ENCODE results near the gene PROS1. TPM values are rescaled to one million over a fixed set of nuclear protein-coding genes. Genes with fewer than 3 reads are reported as not detected.

The PROS1 gene
- total RNA-seq, 4 donors from 2014 or later = 20.6 to 35.3 (median 29.9) TPM

- TF ChIP-seq CTCF (IDR thresholded peaks at IDR 0.05) (no peak), POLR2A (IDR thresholded peaks at IDR 0.05) (no peak)
- no peak overlapping the region for H3K4me3 ChIP-seq (ENCODE audit: low read depth, poor library complexity, severe bottlenecking)
- 78 to 87% methylated on average over 1 of the region's 1 CpG for WGBS, 2 donors
- no peak for DNase-seq (ENCODE audit: low spot score in 2 of 2)
- intact Hi-C loops (cut with DNase I; ENCODE audit: low total_unique reads) = no loop called here
Measured at GRCh38 chr3:93936549-93936948, 37.1 kb downstream of the PROS1 start.

DNA sequence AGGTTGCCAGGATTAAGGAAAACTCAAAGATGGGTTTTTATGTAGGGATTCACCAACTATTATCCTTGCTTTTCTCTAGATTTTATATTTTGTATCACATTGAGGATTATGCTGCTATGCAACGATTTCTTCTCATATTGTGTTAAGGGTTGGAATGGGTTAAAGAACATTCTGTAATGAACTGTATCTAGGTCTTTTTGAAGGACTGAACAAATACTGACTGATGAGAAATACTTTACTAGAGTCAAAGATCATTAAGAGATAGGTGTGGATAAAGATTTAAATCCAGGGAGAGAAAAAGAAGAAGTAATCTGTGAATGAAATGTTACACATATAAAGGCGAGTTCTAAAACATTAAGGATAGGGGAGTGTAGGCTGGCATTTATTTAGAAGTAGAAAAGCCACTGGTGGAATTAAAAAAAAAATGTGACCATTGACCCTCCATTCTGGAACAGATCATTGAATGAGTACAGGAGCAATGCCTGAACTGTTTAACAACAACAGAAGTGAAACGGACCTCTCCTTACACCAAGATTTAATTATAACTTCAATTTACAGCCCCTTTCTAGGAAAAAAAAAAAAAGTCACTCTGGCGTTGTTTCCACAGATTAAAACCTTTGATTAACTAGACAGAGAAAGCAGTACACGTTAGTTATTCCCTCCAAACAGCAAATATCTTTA lies 39.2 kb downstream of the PROS1 start:
- no peak overlapping the region for H3K4me3 ChIP-seq (ENCODE audit: low read depth, poor library complexity, severe bottlenecking)
- DNase-seq (ENCODE audit: low spot score in 2 of 2) = no peak
- TF ChIP-seq POLR2A (IDR thresholded peaks at IDR 0.05) (no peak), CTCF (IDR thresholded peaks at IDR 0.05) (no peak)
- 69 to 71% methylated on average over 5 of the region's 5 CpGs for WGBS, 2 donors
- intact Hi-C loops (cut with DNase I; ENCODE audit: low total_unique reads) = no loop called here

DNA sequence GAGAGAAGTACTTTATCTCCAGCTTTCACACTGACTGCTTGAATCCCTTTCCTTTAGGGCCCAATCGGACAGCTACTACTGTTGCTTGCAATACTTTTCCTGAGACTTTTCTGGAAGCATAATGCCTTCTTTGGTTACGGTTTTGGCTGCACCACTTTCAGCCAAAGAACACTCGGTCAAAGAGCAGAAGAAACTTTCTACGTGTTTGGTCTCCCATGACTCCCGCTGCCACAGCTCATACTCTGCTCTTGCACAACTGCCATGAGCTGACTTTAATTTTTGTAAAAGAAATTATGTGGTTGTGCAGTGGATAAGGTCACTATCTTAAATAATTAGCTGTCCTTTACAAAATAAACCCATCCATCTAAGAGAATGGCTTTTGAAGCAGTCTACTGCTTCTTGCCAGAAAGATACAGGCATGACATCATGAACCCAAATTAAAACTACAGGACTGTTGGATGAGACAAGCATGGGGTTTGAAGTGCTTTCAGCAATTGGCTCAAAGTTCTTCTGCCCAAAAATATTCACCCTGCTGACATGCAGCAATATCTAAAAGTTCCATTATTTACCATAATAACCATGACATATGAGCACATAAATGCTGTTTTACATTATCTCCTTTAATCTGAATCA lies 42.0 kb downstream of the PROS1 start:
- TF ChIP-seq CTCF (IDR thresholded peaks at IDR 0.05) (no peak), POLR2A (IDR thresholded peaks at IDR 0.05) (no peak)
- intact Hi-C loops (cut with DNase I; ENCODE audit: low total_unique reads) = no loop called here
- no peak overlapping the region for H3K4me3 ChIP-seq (ENCODE audit: low read depth, poor library complexity, severe bottlenecking)
- WGBS, 2 donors = 93 to 95% methylated on average over 5 of the region's 5 CpGs
- DNase-seq (ENCODE audit: low spot score in 2 of 2) = no peak

GRCh38 chr3:93930041-93930440 lies 43.7 kb downstream of the PROS1 start:
- intact Hi-C loops (cut with DNase I; ENCODE audit: low total_unique reads) = no loop called here

GRCh38 chr3:93926789-93927188 lies 46.9 kb downstream of the PROS1 start:
- TF ChIP-seq POLR2A (IDR thresholded peaks at IDR 0.05) = no peak
- no peak for TF ChIP-seq CTCF (IDR thresholded peaks at IDR 0.05)
- no peak overlapping the region for H3K4me3 ChIP-seq (ENCODE audit: low read depth, poor library complexity, severe bottlenecking)
- no peak for DNase-seq (ENCODE audit: low spot score in 2 of 2)
- intact Hi-C loops (cut with DNase I; ENCODE audit: low total_unique reads) = loop anchor here (2.0 kb wide), 1 partner anchor 52 kb away; no protein-coding TSS in a partner anchor

More at GRCh38 chr3:93930041-93930440, 43.7 kb downstream of the PROS1 start:
- no peak overlapping the region for H3K4me3 ChIP-seq (ENCODE audit: low read depth, poor library complexity, severe bottlenecking)
- 59 to 64% methylated on average over 3 of the region's 3 CpGs for WGBS, 2 donors
- TF ChIP-seq CTCF (IDR thresholded peaks at IDR 0.05) (no peak), POLR2A (IDR thresholded peaks at IDR 0.05) (no peak)
- no peak for DNase-seq (ENCODE audit: low spot score in 2 of 2)
